Stimulated activated CD8-positive, alpha-beta memory T cell treated with anti-CD3 and anti-CD28 coated beads, Interleukin-4, amount 100 ng/mL, for 1 hour (primary cell): ENCODE results near the gene XPO1.

Experiments used
- DNase-seq, 2 donors: peaks; one replicate each; pipeline ENCODE4 v3.0.0-alpha.2; 2020; ENCODE audit warnings: low read depth in 2 of 2, low spot score in 1 of 2

XPO1 gene

DNA sequence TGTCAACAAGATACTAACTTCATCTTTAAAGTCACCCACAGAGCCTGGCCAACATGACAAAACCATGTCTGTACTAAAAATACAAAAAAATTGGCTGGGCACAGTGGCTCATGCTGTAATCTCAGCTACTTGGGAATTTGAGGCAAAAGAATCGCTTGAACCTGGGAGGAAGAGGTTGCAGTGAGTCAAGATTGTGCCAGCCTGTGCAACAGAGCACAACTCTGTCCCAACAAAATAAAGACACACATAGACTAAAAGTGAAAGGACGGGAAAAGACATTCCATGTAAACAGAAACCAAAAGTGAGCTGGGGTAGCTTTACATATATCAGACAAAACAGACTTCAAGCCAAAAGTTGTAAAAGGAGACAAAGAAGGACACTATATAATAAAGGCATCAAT is 102.1 kb downstream of the XPO1 start:
- no peak for DNase-seq

DNA sequence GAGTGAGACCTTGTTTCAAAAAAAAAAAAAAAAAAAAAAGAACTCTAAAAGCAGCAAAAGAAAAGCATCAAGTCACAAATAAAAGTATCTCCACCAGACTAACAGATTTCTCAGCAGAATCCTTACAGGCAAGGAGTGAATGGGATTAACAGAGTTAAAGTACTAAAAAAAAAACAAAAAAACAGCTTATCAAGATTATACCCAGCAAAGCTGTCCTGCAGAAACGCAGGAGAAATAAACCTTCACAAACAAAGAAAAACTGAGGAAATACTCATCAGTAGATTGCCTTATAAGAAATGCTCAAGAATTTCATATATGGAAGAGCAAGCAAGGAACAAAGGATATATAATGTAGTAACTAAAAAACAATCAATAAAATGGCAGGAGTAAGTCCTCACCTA is 102.9 kb downstream of the XPO1 start:
- DNase-seq = no peak

DNA sequence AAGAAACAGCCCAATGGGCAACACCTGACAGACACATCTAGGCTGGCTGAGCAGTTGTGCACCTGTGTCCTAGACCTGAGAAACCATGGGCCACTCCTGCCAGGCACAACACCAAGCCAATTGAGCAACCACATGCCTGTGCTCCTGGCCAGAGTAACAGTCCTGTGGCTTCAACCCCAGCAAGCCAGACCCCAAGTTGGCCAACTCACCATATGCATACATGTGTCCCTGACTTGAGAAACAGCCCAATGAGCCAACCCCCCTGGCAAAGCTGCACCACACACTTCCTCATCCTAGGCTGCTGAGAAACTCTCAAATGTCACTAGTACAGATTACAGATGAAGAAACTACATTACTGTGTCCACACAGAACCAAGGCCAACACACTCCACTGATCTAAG is 103.8 kb downstream of the XPO1 start:
- DNase-seq = no peak

DNA sequence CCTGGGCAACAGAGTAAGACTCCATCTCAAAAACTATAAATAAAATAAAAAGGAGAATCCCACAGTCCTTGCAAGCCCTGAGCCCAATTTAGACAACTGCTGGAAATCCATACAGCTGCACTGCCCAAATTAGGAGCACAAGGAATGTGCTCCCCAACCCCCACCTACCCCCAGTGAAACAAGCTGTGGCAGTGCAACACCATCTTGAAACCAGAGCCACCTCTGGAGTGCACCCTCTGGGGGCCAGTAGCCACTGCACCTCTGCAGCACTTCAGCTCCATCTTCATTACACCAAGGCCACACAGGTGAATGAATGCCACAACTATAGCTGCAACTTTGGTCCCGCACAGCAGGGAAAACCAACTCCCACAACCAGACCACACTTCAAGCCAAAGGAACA is 104.5 kb downstream of the XPO1 start:
- no peak for DNase-seq

DNA sequence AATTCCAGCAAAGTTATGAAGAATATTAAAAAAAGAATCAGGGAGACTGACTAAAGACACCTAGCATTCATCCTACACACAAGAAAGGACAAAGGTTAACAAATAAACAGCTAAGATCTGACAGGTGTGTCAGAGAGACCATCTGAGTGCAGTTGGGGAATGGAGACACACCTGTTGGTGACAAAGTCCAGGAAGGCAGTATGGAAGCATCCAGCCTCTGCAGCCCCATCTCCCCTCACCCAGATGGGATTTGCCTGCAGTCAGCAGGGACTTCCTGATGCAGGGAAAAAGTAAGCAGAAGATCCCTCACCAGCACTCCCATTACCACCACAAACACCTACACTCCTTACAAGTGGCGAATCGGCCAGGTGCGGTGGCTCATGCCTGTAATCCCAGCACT is 105.2 kb downstream of the XPO1 start:
- no peak for DNase-seq

DNA sequence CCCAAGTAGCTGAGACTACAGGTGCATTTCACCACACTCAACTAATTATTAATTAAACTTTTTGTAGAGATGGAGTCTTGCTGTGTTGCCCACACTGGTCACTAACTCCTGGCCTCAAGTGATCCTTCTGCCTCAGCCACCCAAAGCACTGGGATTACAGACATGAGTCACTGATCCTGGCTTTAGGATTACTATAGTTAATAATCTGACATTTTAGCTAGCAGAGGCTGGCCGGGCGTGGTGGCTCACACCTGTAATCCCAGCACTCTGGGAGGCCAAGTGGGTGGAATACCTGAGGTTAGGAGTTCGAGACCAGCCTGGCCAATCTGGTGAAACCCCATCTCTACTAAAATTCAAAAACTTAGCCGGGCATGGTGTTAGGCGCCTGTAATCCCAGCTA is 106.8 kb downstream of the XPO1 start:
- no peak for DNase-seq
